Activated CD8-positive, alpha-beta T cell treated with anti-CD3 and anti-CD28 coated beads for 36 hours (primary cell): ENCODE measurements around the gene ALDH1B1. TPM values are rescaled to one million over a fixed set of nuclear protein-coding genes. Genes with fewer than 3 reads are reported as not detected.

ENCODE experiments used
- ATAC-seq: fragments of 200-7000 bp; cut with Tn5 transposase; one replicate; pipeline ENCODE4 v1.10.0; 2021; ENCODE audit warnings: mild to moderate bottlenecking, moderate library complexity
- CTCF ChIA-PET: fragments of 350-600 bp; sonication (Branson Sonifier 250); formaldehyde crosslinking; loops from one replicate; lab custom pipeline; 2021; ENCODE audit warnings: antibody characterized with exemption; lab: Charles Lee
- POLR2A ChIA-PET: fragments of 350-600 bp; sonication (Branson Sonifier 250); formaldehyde crosslinking; loops from one replicate; lab custom pipeline; 2021; ENCODE audit warnings: antibody characterized with exemption; lab: Charles Lee
- DNase-seq: peaks from one replicate; pipeline ENCODE4 v3.0.0-alpha.2; 2020
- H3K27ac Mint-ChIP-seq: one replicate; pipeline ENCODE4 v1.8.0; 2021; ENCODE audit warnings: mild to moderate bottlenecking, mixed read lengths
- H3K27me3 Mint-ChIP-seq: one replicate; pipeline ENCODE4 v1.8.0; 2021; ENCODE audit warnings: mixed read lengths
- H3K36me3 Mint-ChIP-seq: one replicate; pipeline ENCODE4 v1.8.0; 2021; ENCODE audit warnings: low read depth, mixed read lengths
- H3K4me1 Mint-ChIP-seq: one replicate; pipeline ENCODE4 v1.8.0; 2021; ENCODE audit warnings: low read depth, mixed read lengths
- H3K4me3 Mint-ChIP-seq: one replicate; pipeline ENCODE4 v1.8.0; 2021; ENCODE audit warnings: mild to moderate bottlenecking, moderate library complexity, mixed read lengths
- H3K9me3 Mint-ChIP-seq: one replicate; pipeline ENCODE4 v1.8.0; 2021; ENCODE audit warnings: mixed read lengths
- CTCF ChIP-seq: fragments of 200-600 bp; IDR thresholded peaks from one replicate; pipeline ENCODE4 v1.8.0; 2022; ENCODE audit warnings: antibody characterized with exemption, mild to moderate bottlenecking
- intact Hi-C: fragments of 100-400 bp; cut with micrococcal nuclease; formaldehyde crosslinking; loops from one replicate; pipeline ENCODE4 v1.10.0; 2022
- total RNA-seq, 2 experiments: library from RNA; stranded (reverse); gene quantifications; one replicate each; pipeline ENCODE4 v1.2.3, GENCODE V29; 2021

ALDH1B1 gene
- total RNA-seq, 2 experiments from 2014 or later: 23.9 to 26.5 TPM

- no peak for ATAC-seq
- Mint-ChIP-seq H3K27me3 (no peaks in the 10 kb centered on the region), H3K4me1 (no peaks in the 10 kb centered on the region), H3K9me3 (no peaks in the 10 kb centered on the region), H3K27ac (no peak overlapping the region), H3K36me3 (no peaks in the 10 kb centered on the region), H3K4me3 (no peak overlapping the region)
- TF ChIP-seq CTCF: no peak
- no peak for DNase-seq
- intact Hi-C loops: loop anchor here (10.0 kb wide), 1 partner anchor 443 kb away; no protein-coding TSS in a partner anchor
- POLR2A ChIA-PET: no interaction called here
- CTCF ChIA-PET: no interaction called here
Measured at GRCh38 chr9:38357350-38358114, 35.0 kb upstream of the ALDH1B1 start.

GRCh38 chr9:38358390-38359296 lies 33.9 kb upstream of the ALDH1B1 start:
- ChIA-PET POLR2A (no interaction called here), CTCF (no interaction called here)
- no peaks in the 10 kb centered on the region for H3K27me3 Mint-ChIP-seq
- no peak for DNase-seq
- H3K27ac Mint-ChIP-seq: no peak overlapping the region
- no peaks in the 10 kb centered on the region for H3K36me3 Mint-ChIP-seq
- H3K9me3 Mint-ChIP-seq: no peaks in the 10 kb centered on the region
- ATAC-seq: no peak
- no peak overlapping the region for H3K4me3 Mint-ChIP-seq
- no peak for TF ChIP-seq CTCF
- peaks cover 4% of the 10 kb centered on the region for H3K4me1 Mint-ChIP-seq
- intact Hi-C loops: loop anchor here (10.0 kb wide), 1 partner anchor 444 kb away; no protein-coding TSS in a partner anchor

- intact Hi-C loops: loop anchor here (10.0 kb wide), 1 partner anchor 444 kb away; no protein-coding TSS in a partner anchor
- Mint-ChIP-seq H3K4me3 (no peak overlapping the region), H3K9me3 (no peaks in the 10 kb centered on the region), H3K27me3 (peaks cover 2% of the 10 kb centered on the region), H3K27ac (no peak overlapping the region), H3K4me1 (peaks cover 4% of the 10 kb centered on the region), H3K36me3 (no peaks in the 10 kb centered on the region)
- no peak for TF ChIP-seq CTCF
- DNase-seq (no peak), ATAC-seq (no peak)
- ChIA-PET POLR2A (no interaction called here), CTCF (no interaction called here)
Measured at GRCh38 chr9:38359297-38359653, 33.2 kb upstream of the ALDH1B1 start.

- ATAC-seq (no peak), DNase-seq (no peak)
- POLR2A ChIA-PET: no interaction called here
- intact Hi-C loops: loop anchor here (10.0 kb wide), 2 partner anchors 275 to 445 kb away; no protein-coding TSS in a partner anchor
- Mint-ChIP-seq H3K9me3 (no peaks in the 10 kb centered on the region), H3K4me3 (no peak overlapping the region), H3K27ac (no peak overlapping the region), H3K36me3 (no peaks in the 10 kb centered on the region), H3K27me3 (peaks cover 2% of the 10 kb centered on the region), H3K4me1 (peaks cover 4% of the 10 kb centered on the region)
- no peak for TF ChIP-seq CTCF
- CTCF ChIA-PET: interaction anchor here (1.3 kb wide), 1 partner anchor 16 kb away, joined by 3 read pairs; no protein-coding TSS in a partner anchor
Measured at GRCh38 chr9:38359689-38360385, 32.7 kb upstream of the ALDH1B1 start.
